ENCODE data around the gene FLRT2. TPM values are rescaled to one million over a fixed set of nuclear protein-coding genes. Genes with fewer than 3 reads are reported as not detected.

Gene FLRT2
- polyA plus RNA-seq, 2 of the 4 experiments (the other 2 are of a cell fraction) = 6.8 to 7.5 TPM

DNA sequence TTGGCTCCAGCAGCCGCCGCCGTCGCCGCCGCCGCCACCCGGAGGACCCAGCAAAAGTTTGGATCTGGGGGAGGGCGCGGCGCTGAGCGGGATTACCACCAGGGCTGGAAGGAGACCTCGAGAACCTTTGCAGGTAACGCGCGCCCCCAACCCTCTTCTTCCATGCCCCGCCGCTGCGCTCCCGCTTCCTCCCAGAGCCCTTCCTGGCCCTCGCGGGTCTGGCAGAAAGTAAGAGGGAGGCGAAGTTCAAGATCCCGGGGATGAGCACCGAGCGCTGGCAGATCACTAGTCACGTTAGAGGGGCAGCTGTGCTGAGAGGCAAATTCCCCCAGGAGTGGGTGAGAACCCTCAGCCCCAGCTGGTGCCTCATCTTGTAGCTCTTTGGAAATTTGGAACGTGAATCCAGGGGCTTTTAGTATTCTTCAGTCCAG is 3.9 kb downstream of the FLRT2 start:
- 8% methylated on average over 13 of the region's 28 CpGs for WGBS (ENCODE audit: missing lambda C conversion rate)
- ATAC-seq = no peak

DNA sequence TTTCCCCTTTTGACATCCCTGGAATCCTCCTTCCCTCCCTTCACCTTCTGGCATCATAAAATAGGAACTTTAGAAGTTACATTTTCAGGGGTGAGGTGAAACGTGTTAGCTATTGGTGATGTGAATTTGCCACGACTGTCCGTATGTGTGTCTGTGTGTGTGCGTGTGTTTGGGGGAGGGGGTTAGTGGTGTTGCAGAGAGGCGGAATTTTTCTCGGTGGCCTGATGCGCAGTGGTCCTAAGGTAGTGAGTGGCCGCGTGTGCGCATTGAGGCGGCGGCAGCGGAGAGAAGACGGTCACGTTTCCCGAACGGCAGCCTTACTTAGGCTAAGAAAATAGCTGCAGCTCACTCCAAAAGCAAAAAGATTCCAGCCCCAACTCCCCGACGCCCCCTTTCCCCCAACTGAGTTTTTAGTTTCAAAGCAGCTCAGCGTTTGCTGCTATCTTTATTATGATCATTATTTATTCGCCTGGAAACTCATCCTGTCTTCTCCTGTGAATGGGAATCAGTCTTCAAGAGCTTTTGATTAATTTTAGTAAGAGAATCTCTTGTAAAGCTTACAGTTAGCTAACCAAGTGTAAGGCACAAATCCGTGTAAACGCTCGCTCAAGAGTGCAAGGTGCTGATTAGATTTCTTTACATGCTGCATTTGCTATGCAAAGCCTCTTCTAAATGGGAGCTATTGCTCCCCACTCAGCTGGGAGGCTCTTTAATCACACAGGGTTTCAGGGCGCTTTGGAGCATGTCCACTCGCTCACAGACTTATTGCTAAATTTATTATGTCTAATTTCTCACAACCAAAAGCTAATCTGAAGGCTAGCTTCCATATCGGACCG is 4.7 kb downstream of the FLRT2 start:
- TF ChIP-seq, protein P1, sequence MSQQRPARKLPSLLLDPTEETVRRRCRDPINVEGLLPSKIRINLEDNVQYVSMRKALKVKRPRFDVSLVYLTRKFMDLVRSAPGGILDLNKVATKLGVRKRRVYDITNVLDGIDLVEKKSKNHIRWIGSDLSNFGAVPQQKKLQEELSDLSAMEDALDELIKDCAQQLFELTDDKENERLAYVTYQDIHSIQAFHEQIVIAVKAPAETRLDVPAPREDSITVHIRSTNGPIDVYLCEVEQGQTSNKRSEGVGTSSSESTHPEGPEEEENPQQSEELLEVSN (IDR thresholded peaks at IDR 0.05; ENCODE audit: borderline replicate concordance, low read depth) = no peak
- TF ChIP-seq EP300 (IDR thresholded peaks at IDR 0.05) (no peak), EHF (CRISPR knock-in tag; IDR thresholded peaks at IDR 0.05) (no peak), BHLHE40 (IDR thresholded peaks at IDR 0.05; ENCODE audit: low read depth, low read length) (no peak), HOXB5 (CRISPR knock-in tag; IDR thresholded peaks at IDR 0.05) (no peak), ZFP36 (IDR thresholded peaks at IDR 0.05; ENCODE audit: borderline replicate concordance, partially characterized antibody) (no peak), RAD21 (conservative IDR thresholded peaks at IDR 0.05 in 1 of 2, IDR thresholded peaks at IDR 0.05 in 1 of 2) (no peak), RNF2 (IDR thresholded peaks at IDR 0.05; ENCODE audit: borderline replicate concordance, low read depth) (no peak), MYC (IDR thresholded peaks at IDR 0.05; ENCODE audit: borderline replicate concordance, low read length) (no peak)
- TF ChIP-seq, protein P2, sequence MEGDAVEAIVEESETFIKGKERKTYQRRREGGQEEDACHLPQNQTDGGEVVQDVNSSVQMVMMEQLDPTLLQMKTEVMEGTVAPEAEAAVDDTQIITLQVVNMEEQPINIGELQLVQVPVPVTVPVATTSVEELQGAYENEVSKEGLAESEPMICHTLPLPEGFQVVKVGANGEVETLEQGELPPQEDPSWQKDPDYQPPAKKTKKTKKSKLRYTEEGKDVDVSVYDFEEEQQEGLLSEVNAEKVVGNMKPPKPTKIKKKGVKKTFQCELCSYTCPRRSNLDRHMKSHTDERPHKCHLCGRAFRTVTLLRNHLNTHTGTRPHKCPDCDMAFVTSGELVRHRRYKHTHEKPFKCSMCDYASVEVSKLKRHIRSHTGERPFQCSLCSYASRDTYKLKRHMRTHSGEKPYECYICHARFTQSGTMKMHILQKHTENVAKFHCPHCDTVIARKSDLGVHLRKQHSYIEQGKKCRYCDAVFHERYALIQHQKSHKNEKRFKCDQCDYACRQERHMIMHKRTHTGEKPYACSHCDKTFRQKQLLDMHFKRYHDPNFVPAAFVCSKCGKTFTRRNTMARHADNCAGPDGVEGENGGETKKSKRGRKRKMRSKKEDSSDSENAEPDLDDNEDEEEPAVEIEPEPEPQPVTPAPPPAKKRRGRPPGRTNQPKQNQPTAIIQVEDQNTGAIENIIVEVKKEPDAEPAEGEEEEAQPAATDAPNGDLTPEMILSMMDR (IDR thresholded peaks at IDR 0.05) = no peak
- TF ChIP-seq, protein P3, sequence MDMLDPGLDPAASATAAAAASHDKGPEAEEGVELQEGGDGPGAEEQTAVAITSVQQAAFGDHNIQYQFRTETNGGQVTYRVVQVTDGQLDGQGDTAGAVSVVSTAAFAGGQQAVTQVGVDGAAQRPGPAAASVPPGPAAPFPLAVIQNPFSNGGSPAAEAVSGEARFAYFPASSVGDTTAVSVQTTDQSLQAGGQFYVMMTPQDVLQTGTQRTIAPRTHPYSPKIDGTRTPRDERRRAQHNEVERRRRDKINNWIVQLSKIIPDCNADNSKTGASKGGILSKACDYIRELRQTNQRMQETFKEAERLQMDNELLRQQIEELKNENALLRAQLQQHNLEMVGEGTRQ (IDR thresholded peaks at IDR 0.05) = no peak
- TF ChIP-seq, protein P4, sequence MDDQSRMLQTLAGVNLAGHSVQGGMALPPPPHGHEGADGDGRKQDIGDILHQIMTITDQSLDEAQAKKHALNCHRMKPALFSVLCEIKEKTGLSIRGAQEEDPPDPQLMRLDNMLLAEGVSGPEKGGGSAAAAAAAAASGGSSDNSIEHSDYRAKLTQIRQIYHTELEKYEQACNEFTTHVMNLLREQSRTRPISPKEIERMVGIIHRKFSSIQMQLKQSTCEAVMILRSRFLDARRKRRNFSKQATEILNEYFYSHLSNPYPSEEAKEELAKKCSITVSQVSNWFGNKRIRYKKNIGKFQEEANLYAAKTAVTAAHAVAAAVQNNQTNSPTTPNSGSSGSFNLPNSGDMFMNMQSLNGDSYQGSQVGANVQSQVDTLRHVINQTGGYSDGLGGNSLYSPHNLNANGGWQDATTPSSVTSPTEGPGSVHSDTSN (IDR thresholded peaks at IDR 0.05) = no peak
- H3K4me2 ChIP-seq = peak overlapping the region; percentile 85
- H3K27ac ChIP-seq = no peak overlapping the region
- 64% methylated on average over 28 of the region's 28 CpGs for WGBS (ENCODE audit: missing lambda C conversion rate)
- POLR2A ChIA-PET = no interaction called here
- DNase-seq (ENCODE audit: low read depth in 1 of 2, low spot score in 1 of 2) (no peak), FAIRE-seq (no peak), ATAC-seq (no peak)
- 0 out of 3 replicates have a peak, but pooled peaks cover 8% of the 10 kb centered on the region for H3K4me1 ChIP-seq
- H3K9me3 ChIP-seq = no peaks in the 10 kb centered on the region
- CTCF ChIA-PET = interaction anchor here (0.7 to 1.3 kb wide), 3 partner anchors 42 to 446 kb away, joined by 3 to 5 read pairs (median 3); no protein-coding TSS in a partner anchor
- H3K4me3 ChIP-seq = peak overlapping the region; percentile 51

More for the DNA sequence above, 3.9 kb downstream of the FLRT2 start:
- FAIRE-seq (no peak), DNase-seq (ENCODE audit: low read depth in 1 of 2, low spot score in 1 of 2) (peak in 1 of 2 experiments; percentile 9)
- TF ChIP-seq EHF (CRISPR knock-in tag; IDR thresholded peaks at IDR 0.05) (no peak), HOXA7 (CRISPR knock-in tag; IDR thresholded peaks at IDR 0.05) (no peak), RAD21 (conservative IDR thresholded peaks at IDR 0.05 in 1 of 2, IDR thresholded peaks at IDR 0.05 in 1 of 2) (no peak), CBX8 (IDR thresholded peaks at IDR 0.05) (no peak), TFCP2L1 (CRISPR knock-in tag; IDR thresholded peaks at IDR 0.05) (no peak), POLR2AphosphoS2 (conservative IDR thresholded peaks at IDR 0.05; ENCODE audit: low read length) (no peak), ESRRA (IDR thresholded peaks at IDR 0.05; ENCODE audit: borderline replicate concordance, low read length) (no peak), FOSL2 (IDR thresholded peaks at IDR 0.05) (no peak), FOSL2 (CRISPR knock-in tag; IDR thresholded peaks at IDR 0.05) (no peak), CHD2 (IDR thresholded peaks at IDR 0.05; ENCODE audit: low read length, partially characterized antibody) (no peak), RCOR1 (IDR thresholded peaks at IDR 0.05; ENCODE audit: low read depth, low read length) (no peak), RFX5 (IDR thresholded peaks at IDR 0.05) (no peak), NPAS2 (CRISPR knock-in tag; IDR thresholded peaks at IDR 0.05; ENCODE audit: borderline replicate concordance) (no peak), CEBPB (IDR thresholded peaks at IDR 0.05) (no peak)
- TF ChIP-seq, protein P5, sequence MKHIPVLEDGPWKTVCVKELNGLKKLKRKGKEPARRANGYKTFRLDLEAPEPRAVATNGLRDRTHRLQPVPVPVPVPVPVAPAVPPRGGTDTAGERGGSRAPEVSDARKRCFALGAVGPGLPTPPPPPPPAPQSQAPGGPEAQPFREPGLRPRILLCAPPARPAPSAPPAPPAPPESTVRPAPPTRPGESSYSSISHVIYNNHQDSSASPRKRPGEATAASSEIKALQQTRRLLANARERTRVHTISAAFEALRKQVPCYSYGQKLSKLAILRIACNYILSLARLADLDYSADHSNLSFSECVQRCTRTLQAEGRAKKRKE (CRISPR knock-in tag; IDR thresholded peaks at IDR 0.05; ENCODE audit: low read depth) = no peak
- TF ChIP-seq, protein P2 (IDR thresholded peaks at IDR 0.05) = no peak
- TF ChIP-seq, protein P6, sequence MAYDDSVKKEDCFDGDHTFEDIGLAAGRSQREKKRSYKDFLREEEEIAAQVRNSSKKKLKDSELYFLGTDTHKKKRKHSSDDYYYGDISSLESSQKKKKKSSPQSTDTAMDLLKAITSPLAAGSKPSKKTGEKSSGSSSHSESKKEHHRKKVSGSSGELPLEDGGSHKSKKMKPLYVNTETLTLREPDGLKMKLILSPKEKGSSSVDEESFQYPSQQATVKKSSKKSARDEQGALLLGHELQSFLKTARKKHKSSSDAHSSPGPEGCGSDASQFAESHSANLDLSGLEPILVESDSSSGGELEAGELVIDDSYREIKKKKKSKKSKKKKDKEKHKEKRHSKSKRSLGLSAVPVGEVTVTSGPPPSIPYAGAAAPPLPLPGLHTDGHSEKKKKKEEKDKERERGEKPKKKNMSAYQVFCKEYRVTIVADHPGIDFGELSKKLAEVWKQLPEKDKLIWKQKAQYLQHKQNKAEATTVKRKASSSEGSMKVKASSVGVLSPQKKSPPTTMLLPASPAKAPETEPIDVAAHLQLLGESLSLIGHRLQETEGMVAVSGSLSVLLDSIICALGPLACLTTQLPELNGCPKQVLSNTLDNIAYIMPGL (CRISPR knock-in tag; IDR thresholded peaks at IDR 0.05; ENCODE audit: borderline replicate concordance) = no peak
- Histone ChIP-seq H3K4me1 (0 out of 3 replicates have a peak, but pooled peaks cover 8% of the 10 kb centered on the region), H3K4me2 (peak overlapping the region; percentile 85), H3K4me3 (peak overlapping the region; percentile 51), H3K9me3 (no peaks in the 10 kb centered on the region), H3K27ac (peak overlapping the region; percentile 49 to 86; a peak in 4 of 6 replicates)
- ChIA-PET CTCF (interaction anchor here (0.9 to 1.3 kb wide), 4 partner anchors 43 to 868 kb away, joined by 3 to 5 read pairs (median 3); no protein-coding TSS in a partner anchor), POLR2A (no interaction called here)
